C4-2B (cell line): ENCODE measurements around the gene NR6A1.

Experiments used
- H3K27ac ChIP-seq: fragments of 450-650 bp; 2 replicates; pipeline ENCODE4 v1.5.1; 2017
- ZFX ChIP-seq: fragments of 450-650 bp; IDR thresholded peaks from 2 replicates; pipeline ENCODE4 v1.6.1; 2017
- TF ChIP-seq, protein P1 (sequence below): fragments of 450-650 bp; conservative IDR thresholded peaks from 2 replicates; pipeline ENCODE4 v1.5.1; 2017; ENCODE audit warnings: mild to moderate bottlenecking

NR6A1 gene

GRCh38 chr9:124511426-124511840 lies 259.7 kb downstream of the NR6A1 start:
- TF ChIP-seq, protein P1, sequence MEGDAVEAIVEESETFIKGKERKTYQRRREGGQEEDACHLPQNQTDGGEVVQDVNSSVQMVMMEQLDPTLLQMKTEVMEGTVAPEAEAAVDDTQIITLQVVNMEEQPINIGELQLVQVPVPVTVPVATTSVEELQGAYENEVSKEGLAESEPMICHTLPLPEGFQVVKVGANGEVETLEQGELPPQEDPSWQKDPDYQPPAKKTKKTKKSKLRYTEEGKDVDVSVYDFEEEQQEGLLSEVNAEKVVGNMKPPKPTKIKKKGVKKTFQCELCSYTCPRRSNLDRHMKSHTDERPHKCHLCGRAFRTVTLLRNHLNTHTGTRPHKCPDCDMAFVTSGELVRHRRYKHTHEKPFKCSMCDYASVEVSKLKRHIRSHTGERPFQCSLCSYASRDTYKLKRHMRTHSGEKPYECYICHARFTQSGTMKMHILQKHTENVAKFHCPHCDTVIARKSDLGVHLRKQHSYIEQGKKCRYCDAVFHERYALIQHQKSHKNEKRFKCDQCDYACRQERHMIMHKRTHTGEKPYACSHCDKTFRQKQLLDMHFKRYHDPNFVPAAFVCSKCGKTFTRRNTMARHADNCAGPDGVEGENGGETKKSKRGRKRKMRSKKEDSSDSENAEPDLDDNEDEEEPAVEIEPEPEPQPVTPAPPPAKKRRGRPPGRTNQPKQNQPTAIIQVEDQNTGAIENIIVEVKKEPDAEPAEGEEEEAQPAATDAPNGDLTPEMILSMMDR: no peak
- no peak for TF ChIP-seq ZFX
- H3K27ac ChIP-seq: no peak overlapping the region

GRCh38 chr9:124510650-124511425 lies 260.3 kb downstream of the NR6A1 start:
- no peak overlapping the region for H3K27ac ChIP-seq
- no peak for TF ChIP-seq ZFX
- TF ChIP-seq, protein P1: no peak

DNA sequence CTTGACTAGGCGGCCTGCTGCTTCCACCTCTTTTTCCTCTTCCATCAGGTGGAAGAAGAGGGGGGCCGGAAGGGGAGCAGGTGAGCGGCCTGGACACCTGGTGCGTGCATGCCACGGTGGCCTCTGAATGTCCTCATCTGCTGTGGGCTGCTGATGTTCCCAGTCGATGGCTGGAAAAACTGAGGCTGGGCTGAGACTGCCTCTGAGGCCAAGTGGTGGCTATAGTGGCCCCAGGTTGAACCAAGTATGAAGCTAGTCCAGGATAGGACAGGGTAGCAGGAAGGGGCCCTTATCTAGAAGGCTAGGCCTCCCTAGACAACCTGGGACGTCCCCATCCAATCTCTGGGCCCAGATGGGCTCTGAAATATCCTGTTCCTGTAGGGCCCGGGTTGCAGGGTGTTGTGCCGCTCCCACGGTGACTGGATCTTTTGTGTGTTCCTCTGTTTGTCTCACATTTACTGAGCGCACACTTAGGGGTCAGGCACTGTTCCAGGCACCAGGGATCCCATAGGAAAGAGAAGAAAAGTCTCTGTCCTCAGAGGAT lies 263.2 kb downstream of the NR6A1 start:
- TF ChIP-seq ZFX: no peak
- TF ChIP-seq, protein P1: no peak
- no peak overlapping the region for H3K27ac ChIP-seq

DNA sequence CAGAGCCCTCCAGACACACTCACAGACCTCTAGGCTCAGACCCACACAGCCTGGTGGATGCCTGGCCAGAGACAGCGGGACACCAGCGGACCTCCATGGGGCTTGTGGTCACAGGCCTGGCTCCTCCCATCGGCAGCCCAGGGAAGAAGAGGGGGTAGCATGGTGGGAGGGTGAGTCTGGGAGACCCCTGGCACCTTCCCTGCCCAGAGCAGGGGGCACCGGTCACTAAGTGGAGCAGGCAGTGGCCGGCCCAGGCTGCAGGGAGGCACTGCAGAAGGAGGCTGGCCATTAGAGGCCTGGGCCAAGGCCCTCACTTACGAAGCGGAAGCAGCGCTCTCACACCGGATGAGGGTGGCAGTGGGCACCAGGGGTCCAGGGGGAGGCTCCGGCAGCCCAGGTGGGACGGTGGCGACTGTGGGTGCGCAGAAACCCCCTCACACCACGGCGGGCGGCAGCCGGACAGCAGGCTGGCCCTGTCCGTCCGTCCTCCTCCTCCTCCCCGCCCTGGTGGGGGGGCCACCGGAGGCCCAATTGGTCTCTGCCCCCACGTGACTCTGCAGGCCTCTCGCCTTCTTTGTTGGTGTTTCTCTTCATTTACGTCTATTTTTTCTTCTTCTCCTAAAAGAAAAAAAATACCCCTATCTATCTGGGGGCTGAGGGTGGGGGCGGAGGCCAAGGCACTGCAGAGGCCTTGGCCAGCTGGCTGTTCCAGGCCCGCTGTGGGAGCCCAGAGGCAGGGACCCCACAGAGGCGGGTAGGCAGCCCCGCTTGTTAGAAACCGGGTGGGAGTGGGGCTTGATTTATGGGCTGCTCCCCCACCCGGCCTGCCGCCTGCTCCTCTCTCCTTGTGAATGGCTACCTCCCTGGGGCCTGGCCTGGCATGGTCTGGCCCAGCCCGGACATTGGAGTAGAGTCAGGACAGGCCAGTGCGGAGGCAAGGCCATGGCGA lies 263.9 kb downstream of the NR6A1 start, which contains the start of gene NR5A1:
TSS of gene NR5A1 (minus strand) at position 469 of the 949 bp plus-strand sequence. CDS start 4,004 bp downstream, outside the sequence.
- TF ChIP-seq ZFX: no peak
- TF ChIP-seq, protein P1: no peak
- H3K27ac ChIP-seq: no peak within 1 kb of the TSS

DNA sequence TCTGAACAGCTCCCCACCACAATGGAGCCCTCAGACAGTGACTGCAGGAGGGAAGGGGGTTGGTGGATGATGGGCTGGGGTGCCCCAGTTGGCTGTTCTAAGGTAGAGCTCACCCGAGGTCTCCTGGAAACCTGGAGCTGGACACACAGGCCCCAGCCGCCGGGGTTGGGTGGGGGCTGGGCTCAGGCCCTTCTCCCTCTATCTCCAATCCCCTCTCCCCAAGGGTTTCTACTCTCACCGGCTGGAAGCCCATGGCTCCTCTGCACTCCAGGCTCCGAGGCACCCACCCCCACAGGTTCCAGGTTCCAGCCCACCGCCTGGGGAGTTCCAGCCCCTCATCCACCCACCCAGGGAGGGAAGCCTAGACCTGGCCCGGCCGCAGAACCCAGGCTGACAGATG lies 264.7 kb downstream of the NR6A1 start:
- TF ChIP-seq, protein P1: no peak
- no peak for TF ChIP-seq ZFX
- H3K27ac ChIP-seq: no peak overlapping the region

DNA sequence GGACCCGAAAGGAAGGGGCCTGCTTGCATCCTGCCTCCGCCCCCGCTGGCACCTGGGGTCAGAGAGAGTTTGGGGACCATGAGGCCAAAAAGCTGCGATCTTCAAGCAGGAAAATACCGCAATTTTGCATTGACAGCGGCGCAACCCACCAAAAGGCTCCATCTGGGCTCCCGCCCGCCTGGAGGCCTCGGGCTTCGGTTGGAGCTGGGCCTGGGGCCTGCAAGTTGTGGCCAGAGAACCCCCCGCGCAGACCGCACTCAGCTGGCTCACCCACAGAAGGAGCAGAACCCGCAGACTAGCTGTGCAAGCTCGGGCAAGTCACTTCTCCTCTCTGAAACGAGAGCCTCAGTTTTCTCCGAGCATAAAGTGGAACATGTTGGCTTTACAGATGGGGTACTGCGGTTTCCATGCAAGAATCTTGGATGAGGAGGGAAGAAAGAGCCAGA lies 265.2 kb downstream of the NR6A1 start:
- no peak for TF ChIP-seq ZFX
- TF ChIP-seq, protein P1: no peak

More for the DNA sequence above, 265.2 kb downstream of the NR6A1 start:
- H3K27ac ChIP-seq: no peak overlapping the region
